Stimulated activated CD4-positive, alpha-beta T cell treated with anti-CD3 and anti-CD28 coated beads, Interleukin-15, amount 100 ng/mL, for 24 hours (primary cell): ENCODE results near the gene ASIC3.
A peak's percentile ranks its signal among the peaks of the same experiment; 100 is the strongest.

ENCODE experiments used
- DNase-seq: peaks from one replicate; pipeline ENCODE4 v3.0.0-alpha.2; 2020

Gene ASIC3

GRCh38 chr7:151088856-151089699 is 40.7 kb downstream of the ASIC3 start:
- peak; percentile 30 for DNase-seq

DNA sequence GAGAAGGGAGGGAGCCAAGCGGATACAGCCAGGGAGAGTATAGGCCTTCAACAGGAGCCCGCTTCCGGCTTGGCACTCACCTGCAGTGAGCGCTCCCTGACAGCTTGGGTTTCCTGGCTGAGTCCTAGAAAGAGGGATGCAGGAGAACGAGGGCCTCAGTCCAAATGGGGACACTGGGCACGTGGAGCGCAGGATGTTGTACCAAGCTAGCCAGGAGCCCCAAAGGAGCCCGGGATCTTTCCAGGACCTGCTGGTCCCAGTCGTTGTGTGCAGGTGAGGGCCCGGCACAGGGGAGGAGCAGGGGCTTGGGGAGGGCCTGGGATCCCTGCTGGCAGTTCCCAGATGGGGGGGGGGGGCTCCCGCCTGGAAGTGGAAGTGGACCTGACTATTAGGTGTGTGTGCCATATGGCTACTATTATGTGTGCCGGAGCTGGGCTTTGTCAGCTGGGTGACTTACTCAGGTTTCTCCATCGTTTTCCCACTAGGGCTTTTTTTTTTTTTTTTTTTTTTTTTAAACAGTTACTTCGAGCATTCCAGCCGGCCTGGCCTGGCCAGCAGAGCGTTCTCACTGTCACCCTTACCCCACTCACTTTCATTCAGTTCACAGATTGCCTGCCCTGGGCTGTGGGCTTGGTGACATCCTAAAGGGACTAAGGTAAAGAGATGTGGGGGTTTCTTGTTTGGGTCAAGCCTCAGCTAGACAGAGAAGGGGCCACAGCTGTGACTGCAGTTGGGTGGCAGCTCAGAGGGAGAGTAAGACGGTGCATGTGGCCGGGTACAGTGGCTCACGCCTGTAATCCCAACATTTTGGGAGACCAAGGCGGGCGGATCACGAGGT is 41.8 kb downstream of the ASIC3 start:
- no peak for DNase-seq

- DNase-seq, result no peak
Observed at GRCh38 chr7:151091003-151091402, 42.7 kb downstream of the ASIC3 start.

DNA sequence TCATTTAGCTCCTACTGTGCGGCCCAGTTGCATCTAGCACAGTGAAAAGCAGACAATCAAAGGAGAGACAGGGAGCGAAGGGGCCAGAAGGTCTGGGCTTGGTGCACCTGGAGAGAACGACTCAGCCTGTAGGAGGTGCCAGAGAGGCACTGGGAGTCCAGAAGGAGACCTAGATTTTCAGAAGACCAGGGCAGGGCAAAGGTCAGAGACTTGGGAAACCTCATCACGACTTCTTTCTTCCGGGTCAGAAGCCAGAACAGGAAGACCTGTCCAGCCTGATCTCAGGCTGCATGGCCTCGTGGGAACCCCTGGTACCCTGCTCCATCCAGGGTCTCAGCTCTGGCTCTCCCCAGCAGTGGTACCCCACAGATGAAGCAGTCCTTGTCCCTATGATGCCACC is 43.1 kb downstream of the ASIC3 start:
- peak; percentile 50 for DNase-seq

GRCh38 chr7:151091988-151092387 is 43.7 kb downstream of the ASIC3 start:
- no peak for DNase-seq

DNA sequence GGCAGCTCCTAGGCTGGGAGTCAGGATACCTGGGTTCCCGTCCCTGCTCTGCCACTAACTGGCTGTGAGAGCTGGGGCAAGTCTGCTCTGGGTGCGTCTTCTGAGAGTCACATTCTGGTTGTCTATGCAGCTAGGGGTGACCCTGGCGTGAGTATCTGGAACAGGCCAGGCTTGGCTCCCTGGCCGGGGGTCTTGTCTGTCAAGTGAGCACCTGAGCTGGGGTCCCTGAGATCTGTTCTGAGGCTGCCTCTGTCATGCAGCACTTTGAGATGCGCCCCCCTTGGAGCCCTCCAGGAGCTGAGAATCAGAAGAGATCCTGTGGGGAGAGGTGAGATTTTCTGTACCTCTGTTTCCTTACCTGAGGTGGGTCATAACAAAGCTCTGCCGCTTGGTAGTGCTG is 45.4 kb downstream of the ASIC3 start:
- DNase-seq, result no peak

DNA sequence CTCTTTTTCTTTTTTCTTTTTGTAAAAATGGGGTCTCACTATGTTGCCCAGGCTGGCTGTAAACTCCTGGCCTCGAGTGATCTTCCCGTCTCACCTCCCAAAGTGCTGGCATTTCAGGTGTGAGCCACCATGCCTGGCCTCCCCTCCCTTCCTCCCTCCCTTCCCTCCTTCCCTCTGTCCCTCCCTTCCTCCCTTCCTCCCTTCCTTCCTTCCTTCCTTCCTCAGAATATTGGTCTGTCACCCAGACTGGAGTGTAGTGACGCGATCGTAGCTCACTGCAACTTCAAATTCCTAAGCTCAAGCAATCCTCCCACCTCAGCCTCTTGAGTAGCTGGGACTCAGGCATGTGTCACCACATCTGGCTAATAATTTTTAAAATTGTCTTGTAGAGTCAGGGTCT is 46.3 kb downstream of the ASIC3 start:
- no peak for DNase-seq

- no peak for DNase-seq
Observed at GRCh38 chr7:151095123-151095797, 46.9 kb downstream of the ASIC3 start.

GRCh38 chr7:151095828-151096475 is 47.6 kb downstream of the ASIC3 start:
- no peak for DNase-seq

DNA sequence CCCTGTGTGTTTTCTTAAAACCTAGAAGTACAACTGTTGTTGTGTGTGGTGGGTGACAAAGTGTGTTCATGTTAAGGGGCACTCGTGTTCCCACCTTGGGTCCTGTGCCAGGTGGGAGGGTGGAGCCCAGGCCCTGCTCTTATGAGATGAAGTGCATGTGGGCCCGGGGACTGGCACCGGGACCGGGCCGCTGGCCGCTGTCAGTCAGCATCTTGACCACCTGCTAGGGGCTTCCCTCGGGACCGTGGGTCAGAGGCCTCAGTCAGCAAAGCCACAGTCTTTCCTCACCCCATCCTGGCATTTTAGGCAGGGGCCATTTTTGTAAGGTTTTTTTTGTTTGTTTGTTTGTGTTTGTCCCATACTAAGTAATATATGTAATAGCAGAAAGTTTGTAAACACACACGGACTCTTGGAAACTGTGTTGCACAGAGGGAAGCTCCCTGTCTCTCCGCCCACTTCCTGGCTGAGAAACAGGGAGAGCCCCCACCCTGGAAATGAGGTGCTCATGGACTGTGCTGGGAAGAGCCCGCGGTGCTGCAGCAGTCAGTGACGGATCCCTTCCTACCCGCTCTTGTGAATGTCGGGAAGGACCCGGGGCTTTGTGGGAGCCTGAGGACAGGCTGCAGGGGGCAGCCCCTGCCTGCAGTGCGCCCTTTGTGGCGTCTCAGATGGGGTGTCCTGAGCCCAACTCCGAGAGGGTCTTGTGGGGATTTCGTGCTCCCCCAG is 51.3 kb downstream of the ASIC3 start:
- no peak for DNase-seq

- no peak for DNase-seq
Observed at GRCh38 chr7:151100921-151101320, 52.6 kb downstream of the ASIC3 start.

DNA sequence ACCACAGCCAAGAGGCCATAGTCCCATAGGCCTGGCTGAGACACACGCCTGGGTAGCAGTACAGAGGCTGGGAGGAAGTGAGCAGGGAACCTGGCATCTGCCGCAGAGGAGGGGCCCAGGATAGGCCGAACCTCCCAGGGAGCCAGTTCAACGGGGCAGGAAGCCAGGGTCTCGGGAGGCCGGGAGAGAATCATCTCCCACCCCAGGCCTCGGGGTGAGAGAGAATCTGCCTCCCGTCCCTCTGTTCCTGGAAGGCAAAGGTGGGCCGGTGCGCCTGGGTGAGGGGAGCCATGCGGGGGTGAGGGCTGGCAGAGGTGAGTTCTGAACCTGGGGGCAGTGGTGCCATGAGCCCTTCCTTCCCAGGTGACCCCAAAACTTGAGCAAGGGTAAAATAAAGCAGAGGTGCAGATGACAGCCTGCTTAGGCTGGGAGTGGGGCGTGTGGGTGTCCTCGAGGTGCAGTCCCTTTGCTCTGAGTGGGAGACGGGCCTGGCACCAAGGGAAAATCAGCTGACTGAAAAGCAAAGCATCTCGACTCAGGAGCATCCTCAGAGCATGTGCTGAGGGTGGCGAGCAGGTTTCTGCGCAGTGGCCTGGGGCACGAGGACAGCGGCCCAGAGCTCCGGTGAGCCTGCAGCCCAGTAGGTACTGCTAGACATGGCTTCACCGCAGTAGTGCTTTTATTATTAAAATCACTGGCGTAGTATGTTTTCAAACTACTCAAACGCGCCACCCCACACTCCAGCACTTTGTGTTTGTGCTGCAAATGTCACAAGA is 53.5 kb downstream of the ASIC3 start:
- no peak for DNase-seq
